Measurements from ENCODE around the gene PPP1R1A.

DNA sequence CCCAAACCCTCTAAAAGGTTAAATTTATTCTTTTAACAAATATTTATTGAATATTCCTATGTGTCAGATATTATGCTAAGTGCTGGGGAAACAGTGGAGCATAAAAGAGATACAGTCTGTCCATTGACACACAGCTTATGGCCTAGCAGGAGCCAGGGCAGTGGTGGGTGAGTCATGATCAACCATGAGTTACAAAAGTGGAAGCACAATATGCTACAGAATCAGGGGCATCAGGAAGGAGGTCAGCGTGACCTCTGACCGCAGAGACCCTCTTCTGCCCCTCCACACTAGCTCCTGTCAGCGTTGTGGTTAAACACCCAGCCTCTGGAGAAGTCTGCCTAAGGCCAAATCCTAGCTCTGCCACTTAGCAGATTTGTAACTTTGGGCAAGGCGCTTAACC, 4.7 kb upstream of the PPP1R1A start:
- TF ChIP-seq, protein P1, sequence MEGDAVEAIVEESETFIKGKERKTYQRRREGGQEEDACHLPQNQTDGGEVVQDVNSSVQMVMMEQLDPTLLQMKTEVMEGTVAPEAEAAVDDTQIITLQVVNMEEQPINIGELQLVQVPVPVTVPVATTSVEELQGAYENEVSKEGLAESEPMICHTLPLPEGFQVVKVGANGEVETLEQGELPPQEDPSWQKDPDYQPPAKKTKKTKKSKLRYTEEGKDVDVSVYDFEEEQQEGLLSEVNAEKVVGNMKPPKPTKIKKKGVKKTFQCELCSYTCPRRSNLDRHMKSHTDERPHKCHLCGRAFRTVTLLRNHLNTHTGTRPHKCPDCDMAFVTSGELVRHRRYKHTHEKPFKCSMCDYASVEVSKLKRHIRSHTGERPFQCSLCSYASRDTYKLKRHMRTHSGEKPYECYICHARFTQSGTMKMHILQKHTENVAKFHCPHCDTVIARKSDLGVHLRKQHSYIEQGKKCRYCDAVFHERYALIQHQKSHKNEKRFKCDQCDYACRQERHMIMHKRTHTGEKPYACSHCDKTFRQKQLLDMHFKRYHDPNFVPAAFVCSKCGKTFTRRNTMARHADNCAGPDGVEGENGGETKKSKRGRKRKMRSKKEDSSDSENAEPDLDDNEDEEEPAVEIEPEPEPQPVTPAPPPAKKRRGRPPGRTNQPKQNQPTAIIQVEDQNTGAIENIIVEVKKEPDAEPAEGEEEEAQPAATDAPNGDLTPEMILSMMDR (IDR thresholded peaks at IDR 0.05) = no peak
- TF ChIP-seq POLR2A (IDR thresholded peaks at IDR 0.05) = no peak
- TF ChIP-seq POLR2AphosphoS5 (IDR thresholded peaks at IDR 0.05) = no peak

All from prostate gland (tissue), 2 donors.